IMR-90 (cell line): Measurements from ENCODE around the gene APC2. TPM values are rescaled to one million over a fixed set of nuclear protein-coding genes. Genes with fewer than 3 reads are reported as not detected.

Experiments
- ATAC-seq: fragments of 200-7000 bp; cut with Tn5 transposase; 2 replicates; pipeline ENCODE4 v1.9.1; 2020; ENCODE audit warnings: low read depth, mild to moderate bottlenecking, moderate library complexity
- BruUV-seq: library from RNA; stranded (reverse); fragments of 400-500 nt; replicated peaks from 2 replicates; lab custom pipeline; 2021; lab: Mats Ljungman, UMichigan
- CTCF ChIA-PET: fragments of 300-600 bp; formaldehyde crosslinking; extraction: SDS; loops from one replicate; lab custom pipeline; 2021; ENCODE audit warnings: antibody characterized with exemption; lab: Yijun Ruan, JAX
- POLR2A ChIA-PET: fragments of 300-600 bp; sonication (Branson Sonifier 250); formaldehyde crosslinking; loops from one replicate; lab custom pipeline; 2022; ENCODE audit warnings: antibody characterized with exemption; ENCODE audit not compliant: unreplicated experiment; lab: Charles Lee
- DNase-seq: peaks from one replicate; pipeline ENCODE4 v3.0.0; 2013
- H2AFZ ChIP-seq: replicated peaks from 2 replicates; pipeline ENCODE3; 2013; ENCODE audit warnings: low read length, mild to moderate bottlenecking; ENCODE audit not compliant: poor library complexity
- H2AK5ac ChIP-seq: 2 replicates; pipeline ENCODE4 v1.6.1; 2013; ENCODE audit warnings: low read depth, low read length, inconsistent platforms
- H2AK9ac ChIP-seq: replicated peaks from 2 replicates; pipeline ENCODE3; 2013; ENCODE audit warnings: mild to moderate bottlenecking, low read depth, low read length, moderate library complexity; ENCODE audit not compliant: poor library complexity
- H2BK120ac ChIP-seq: 2 replicates; pipeline ENCODE4 v1.6.1; 2013; ENCODE audit warnings: low read depth, low read length, inconsistent platforms
- H2BK15ac ChIP-seq: 3 replicates; pipeline ENCODE4 v1.6.1; 2013; ENCODE audit warnings: low read depth, low read length, inconsistent platforms
- H2BK20ac ChIP-seq: 2 replicates; pipeline ENCODE4 v1.6.1; 2013; ENCODE audit warnings: low read depth, mild to moderate bottlenecking, inconsistent platforms, low read length, moderate library complexity
- H2BK5ac ChIP-seq: 2 replicates; pipeline ENCODE4 v1.6.1; 2013; ENCODE audit warnings: mild to moderate bottlenecking, low read depth, low read length, inconsistent platforms; ENCODE audit not compliant: poor library complexity, severe bottlenecking
- H3K14ac ChIP-seq: replicated peaks from 2 replicates; pipeline ENCODE4 v1.6.1; 2013; ENCODE audit warnings: low read depth, low read length, inconsistent platforms
- H3K18ac ChIP-seq: 2 replicates; pipeline ENCODE4 v1.6.1; 2013; ENCODE audit warnings: low read depth, low read length, control low read depth
- H3K23ac ChIP-seq: 2 replicates; pipeline ENCODE4 v1.6.1; 2013; ENCODE audit warnings: low read depth, low read length, inconsistent platforms
- H3K27ac ChIP-seq: 2 replicates; pipeline ENCODE4 v1.5.1; 2013; ENCODE audit warnings: mild to moderate bottlenecking, control low read depth, low read length; ENCODE audit not compliant: insufficient read depth
- H3K27me3 ChIP-seq: 2 replicates; pipeline ENCODE4 v1.6.1; 2013; ENCODE audit warnings: low read length; ENCODE audit not compliant: control insufficient read depth, insufficient read depth
- H3K36me3 ChIP-seq: 2 replicates; pipeline ENCODE4 v1.6.1; 2013; ENCODE audit warnings: low read length, mixed read lengths; ENCODE audit not compliant: control insufficient read depth, insufficient read depth
- H3K4ac ChIP-seq: 2 replicates; pipeline ENCODE4 v1.6.1; 2013; ENCODE audit warnings: low read depth, low read length, inconsistent platforms
- H3K4me1 ChIP-seq: 2 replicates; pipeline ENCODE4 v1.6.1; 2013; ENCODE audit warnings: low read length, mixed read lengths; ENCODE audit not compliant: control insufficient read depth, insufficient read depth
- H3K4me2 ChIP-seq: 2 replicates; pipeline ENCODE4 v1.6.1; 2013; ENCODE audit warnings: low read depth, mild to moderate bottlenecking, control low read depth, low read length, moderate library complexity
- H3K4me3 ChIP-seq: 2 replicates; pipeline ENCODE4 v1.5.1; 2013; ENCODE audit warnings: low read depth, mild to moderate bottlenecking, control low read depth, low read length, moderate library complexity; ENCODE audit not compliant: insufficient read depth
- H3K56ac ChIP-seq: 2 replicates; pipeline ENCODE4 v1.6.1; 2013; ENCODE audit warnings: low read length, inconsistent platforms; ENCODE audit not compliant: insufficient read depth; ENCODE audit errors: extremely low read depth
- H3K79me1 ChIP-seq, 2 experiments: 2 replicates each; pipeline ENCODE4 v1.6.1; 2013; ENCODE audit warnings: low read length in 2 of 2, inconsistent platforms in 1 of 2, low read depth in 1 of 2
- H3K9ac ChIP-seq: 2 replicates; pipeline ENCODE4 v1.6.1; 2013; ENCODE audit warnings: low read depth, low read length, control low read depth
- H3K9me1 ChIP-seq: 2 replicates; pipeline ENCODE4 v1.6.1; 2013; ENCODE audit warnings: low read length, inconsistent platforms; ENCODE audit not compliant: insufficient read depth
- H3K9me3 ChIP-seq: 2 replicates; pipeline ENCODE4 v1.6.1; 2013; ENCODE audit warnings: low read length; ENCODE audit not compliant: control insufficient read depth, insufficient read depth
- H4K20me1 ChIP-seq: 2 replicates; pipeline ENCODE4 v1.6.1; 2013; ENCODE audit warnings: low read length, inconsistent platforms; ENCODE audit not compliant: insufficient read depth
- H4K5ac ChIP-seq: 2 replicates; pipeline ENCODE4 v1.6.1; 2013; ENCODE audit warnings: mild to moderate bottlenecking, low read depth, low read length, control low read depth
- H4K8ac ChIP-seq, 2 experiments: 2 replicates each; pipeline ENCODE4 v1.6.1; 2013; ENCODE audit warnings: low read depth in 2 of 2, low read length in 2 of 2, control low read depth in 1 of 2, inconsistent platforms in 1 of 2
- H4K91ac ChIP-seq: 2 replicates; pipeline ENCODE4 v1.6.1; 2013; ENCODE audit warnings: low read depth, low read length, inconsistent platforms; ENCODE audit not compliant: insufficient read depth
- CHD1 ChIP-seq: IDR thresholded peaks from 2 replicates; pipeline ENCODE4 v1.6.1; 2012; ENCODE audit warnings: low read depth, low read length, improper control_type of control experiment
- FOS ChIP-seq: fragments of 150-350 bp; IDR thresholded peaks from 2 replicates; pipeline ENCODE4 v1.6.1; 2016; ENCODE audit warnings: low read depth, low read length
- MAZ ChIP-seq: IDR thresholded peaks from 2 replicates; pipeline ENCODE4 v1.6.1; 2012; ENCODE audit warnings: low read depth, mild to moderate bottlenecking, low read length, improper control_type of control experiment, moderate library complexity, borderline replicate concordance
- MXI1 ChIP-seq: IDR thresholded peaks from 2 replicates; pipeline ENCODE4 v1.6.1; 2012; ENCODE audit warnings: low read depth, mild to moderate bottlenecking, low read length, moderate library complexity, borderline replicate concordance
- POLR2A ChIP-seq: IDR thresholded peaks from 2 replicates; pipeline ENCODE4 v1.6.1; 2012; ENCODE audit warnings: mild to moderate bottlenecking, low read depth, low read length
- RAD21 ChIP-seq: IDR thresholded peaks from 2 replicates; pipeline ENCODE4 v1.6.1; 2012; ENCODE audit warnings: low read length, improper control_type of control experiment
- WGBS, 2 experiments: methylation state at CpG; one replicate each; pipeline versions ENCODE4 v1.1.5 to v1.1.7; 2013; ENCODE audit warnings: missing lambda C conversion rate in 2 of 2; ENCODE audit not compliant: insufficient read length in 1 of 2; ENCODE audit errors: extremely low coverage in 2 of 2; 5-methylcytosine and 5-hydroxymethylcytosine counted together
- dilution Hi-C: fragments of 300-500 bp; cut with HindIII; formaldehyde crosslinking; loops from one replicate; pipeline ENCODE4 v1.14.3; 2018; ENCODE audit warnings: low sequenced_read_pairs; ENCODE audit not compliant: unreplicated experiment
- in situ Hi-C: fragments of 300-500 bp; cut with MboI; formaldehyde crosslinking; loops from 3 replicates; pipeline ENCODE4 v1.14.3; 2019; ENCODE audit warnings: low sequenced_read_pairs, inconsistent platforms, mixed read lengths
- intact Hi-C: fragments of 100-400 bp; cut with micrococcal nuclease; formaldehyde crosslinking; loops from 2 replicates; pipeline ENCODE4 v1.10.0; 2022
- polyA plus RNA-seq, 3 experiments: library from polyadenylated mRNA; depleted of rRNA; stranded (reverse); fragments of >200 nt; gene quantifications; 2 replicates each; pipeline ENCODE4 v1.2.3, GENCODE V29; 2012; ENCODE audit warnings: low replicate concordance in 1 of 3
- total RNA-seq: library from RNA; depleted of rRNA; stranded (reverse); fragments of >200 nt; gene quantifications from 2 replicates; pipeline ENCODE4 v1.2.3, GENCODE V29; 2012
- TF ChIP-seq, protein P1 (sequence below): conservative IDR thresholded peaks from 2 replicates; pipeline ENCODE4 v1.5.1; 2012; ENCODE audit warnings: mild to moderate bottlenecking, low read depth, low read length, improper control_type of control experiment
- TF ChIP-seq, protein P2 (sequence below): fragments of 150-350 bp; IDR thresholded peaks from 2 replicates; pipeline ENCODE4 v1.6.1; 2017; ENCODE audit warnings: mild to moderate bottlenecking, antibody characterized with exemption, low read length, low read depth
- TF ChIP-seq, protein P3 (sequence below): fragments of 150-350 bp; IDR thresholded peaks from 2 replicates; pipeline ENCODE4 v1.6.1; 2016; ENCODE audit warnings: low read depth, mild to moderate bottlenecking, low read length, moderate library complexity, borderline replicate concordance

The APC2 gene
- total and polyA plus RNA-seq, 2 of the 4 experiments (the other 2 are of a cell fraction) = 0.36 to 0.41 TPM

DNA sequence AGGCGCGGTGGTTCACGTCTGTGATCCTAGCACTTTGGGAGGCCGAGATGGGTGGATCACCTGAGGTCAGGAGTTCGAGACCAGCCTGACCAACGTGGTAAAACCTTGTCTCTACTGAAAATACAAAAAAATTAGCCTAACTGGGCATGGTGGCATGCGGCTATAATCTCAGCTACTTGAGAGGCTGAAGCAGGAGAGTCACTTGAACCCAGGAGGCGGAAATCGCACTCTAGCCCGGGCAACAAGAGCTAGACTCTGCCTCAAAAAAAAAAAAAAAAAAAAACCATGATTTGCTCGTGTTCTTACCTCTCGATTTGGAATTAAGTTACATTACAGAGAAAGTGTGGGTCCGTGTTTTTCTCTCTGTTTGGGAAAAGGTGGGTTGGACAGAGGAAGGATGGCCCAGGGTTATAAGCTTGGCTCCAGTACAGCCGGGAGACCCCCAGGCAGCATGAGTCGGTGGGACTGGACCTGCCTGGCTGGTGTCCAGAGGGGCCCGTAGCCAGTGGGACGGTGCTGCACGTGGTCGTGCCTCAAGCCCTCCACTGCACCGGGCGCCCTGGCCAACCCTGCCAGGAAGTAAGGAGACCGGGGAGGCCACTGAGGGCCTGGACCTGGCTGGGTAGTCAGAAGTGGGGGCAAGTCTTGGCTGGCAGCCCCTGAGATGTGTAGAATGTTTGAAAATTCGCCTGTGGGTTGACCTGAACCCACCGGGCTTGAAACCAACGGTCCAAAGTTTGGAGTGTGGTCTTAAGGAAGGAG lies 8.1 kb upstream of the APC2 start:
- Histone ChIP-seq H3K4me1 (peaks cover 11% of the 10 kb centered on the region), H3K79me1 (peaks cover 15 to 32% of the 10 kb centered on the region in 2 experiments; a peak in 3 of 4 replicates), H3K36me3 (peaks cover 31% of the 10 kb centered on the region), H3K9me3 (no peaks in the 10 kb centered on the region), H2AK9ac (peak overlapping the region; percentile 1), H4K8ac (no peak overlapping the region), H3K4ac (no peak overlapping the region), H2BK15ac (no peak overlapping the region), H2BK5ac (no peak overlapping the region), H3K18ac (no peak overlapping the region), H4K20me1 (peaks cover 63% of the 10 kb centered on the region), H3K9ac (no peak overlapping the region), H3K27me3 (peaks cover 10% of the 10 kb centered on the region), H2AK5ac (no peak overlapping the region), H3K23ac (no peak overlapping the region), H4K5ac (no peak overlapping the region), H3K4me2 (no peak overlapping the region), H3K4me3 (no peak overlapping the region), H4K91ac (no peak overlapping the region), H2AFZ (no peak overlapping the region), H2BK120ac (no peak overlapping the region), H3K27ac (no peak overlapping the region), H2BK20ac (no peak overlapping the region), H3K9me1 (no peaks in the 10 kb centered on the region), H3K14ac (no peak overlapping the region), H3K56ac (no peak overlapping the region)
- in situ Hi-C loops = no loop called here
- POLR2A ChIA-PET = no interaction called here
- WGBS, 2 experiments = 89% methylated on average over 10 of the region's 25 CpGs; no CpG with 5 or more reads in 1 of the 2 experiments
- TF ChIP-seq POLR2A (no peak), FOS (no peak), CHD1 (no peak), RAD21 (no peak), MXI1 (no peak), MAZ (no peak)
- TF ChIP-seq, protein P1, sequence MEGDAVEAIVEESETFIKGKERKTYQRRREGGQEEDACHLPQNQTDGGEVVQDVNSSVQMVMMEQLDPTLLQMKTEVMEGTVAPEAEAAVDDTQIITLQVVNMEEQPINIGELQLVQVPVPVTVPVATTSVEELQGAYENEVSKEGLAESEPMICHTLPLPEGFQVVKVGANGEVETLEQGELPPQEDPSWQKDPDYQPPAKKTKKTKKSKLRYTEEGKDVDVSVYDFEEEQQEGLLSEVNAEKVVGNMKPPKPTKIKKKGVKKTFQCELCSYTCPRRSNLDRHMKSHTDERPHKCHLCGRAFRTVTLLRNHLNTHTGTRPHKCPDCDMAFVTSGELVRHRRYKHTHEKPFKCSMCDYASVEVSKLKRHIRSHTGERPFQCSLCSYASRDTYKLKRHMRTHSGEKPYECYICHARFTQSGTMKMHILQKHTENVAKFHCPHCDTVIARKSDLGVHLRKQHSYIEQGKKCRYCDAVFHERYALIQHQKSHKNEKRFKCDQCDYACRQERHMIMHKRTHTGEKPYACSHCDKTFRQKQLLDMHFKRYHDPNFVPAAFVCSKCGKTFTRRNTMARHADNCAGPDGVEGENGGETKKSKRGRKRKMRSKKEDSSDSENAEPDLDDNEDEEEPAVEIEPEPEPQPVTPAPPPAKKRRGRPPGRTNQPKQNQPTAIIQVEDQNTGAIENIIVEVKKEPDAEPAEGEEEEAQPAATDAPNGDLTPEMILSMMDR = no peak
- TF ChIP-seq, protein P2, sequence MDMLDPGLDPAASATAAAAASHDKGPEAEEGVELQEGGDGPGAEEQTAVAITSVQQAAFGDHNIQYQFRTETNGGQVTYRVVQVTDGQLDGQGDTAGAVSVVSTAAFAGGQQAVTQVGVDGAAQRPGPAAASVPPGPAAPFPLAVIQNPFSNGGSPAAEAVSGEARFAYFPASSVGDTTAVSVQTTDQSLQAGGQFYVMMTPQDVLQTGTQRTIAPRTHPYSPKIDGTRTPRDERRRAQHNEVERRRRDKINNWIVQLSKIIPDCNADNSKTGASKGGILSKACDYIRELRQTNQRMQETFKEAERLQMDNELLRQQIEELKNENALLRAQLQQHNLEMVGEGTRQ = no peak
- TF ChIP-seq, protein P3, sequence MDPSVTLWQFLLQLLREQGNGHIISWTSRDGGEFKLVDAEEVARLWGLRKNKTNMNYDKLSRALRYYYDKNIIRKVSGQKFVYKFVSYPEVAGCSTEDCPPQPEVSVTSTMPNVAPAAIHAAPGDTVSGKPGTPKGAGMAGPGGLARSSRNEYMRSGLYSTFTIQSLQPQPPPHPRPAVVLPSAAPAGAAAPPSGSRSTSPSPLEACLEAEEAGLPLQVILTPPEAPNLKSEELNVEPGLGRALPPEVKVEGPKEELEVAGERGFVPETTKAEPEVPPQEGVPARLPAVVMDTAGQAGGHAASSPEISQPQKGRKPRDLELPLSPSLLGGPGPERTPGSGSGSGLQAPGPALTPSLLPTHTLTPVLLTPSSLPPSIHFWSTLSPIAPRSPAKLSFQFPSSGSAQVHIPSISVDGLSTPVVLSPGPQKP = no peak
- no peak for DNase-seq
- no peak for ATAC-seq
- no TSS peak for BruUV-seq
- dilution Hi-C loops = no loop called here
- CTCF ChIA-PET = no interaction called here
- intact Hi-C loops = no loop called here
